ENCODE data around the gene FKBP5.

GRCh38 chr6:35678021-35678654, 10.6 kb downstream of the FKBP5 start:
- TF ChIP-seq CTCF (conservative IDR thresholded peaks at IDR 0.05; ENCODE audit: low read depth, low read length) (no peak), EZH2 (IDR thresholded peaks at IDR 0.05; ENCODE audit: low read length, unreplicated experiment) (no peak), EZH2phosphoT487 (IDR thresholded peaks at IDR 0.05; ENCODE audit: borderline replicate concordance, low read length) (no peak)

All from PC-3 (cell line).